Measurements from ENCODE around the gene HHIPL1. TPM values are rescaled to one million over a fixed set of nuclear protein-coding genes. Genes with fewer than 3 reads are reported as not detected.

The HHIPL1 gene
- total RNA-seq, 2 donors from 2014 or later, result 3.0 to 3.4 TPM

DNA sequence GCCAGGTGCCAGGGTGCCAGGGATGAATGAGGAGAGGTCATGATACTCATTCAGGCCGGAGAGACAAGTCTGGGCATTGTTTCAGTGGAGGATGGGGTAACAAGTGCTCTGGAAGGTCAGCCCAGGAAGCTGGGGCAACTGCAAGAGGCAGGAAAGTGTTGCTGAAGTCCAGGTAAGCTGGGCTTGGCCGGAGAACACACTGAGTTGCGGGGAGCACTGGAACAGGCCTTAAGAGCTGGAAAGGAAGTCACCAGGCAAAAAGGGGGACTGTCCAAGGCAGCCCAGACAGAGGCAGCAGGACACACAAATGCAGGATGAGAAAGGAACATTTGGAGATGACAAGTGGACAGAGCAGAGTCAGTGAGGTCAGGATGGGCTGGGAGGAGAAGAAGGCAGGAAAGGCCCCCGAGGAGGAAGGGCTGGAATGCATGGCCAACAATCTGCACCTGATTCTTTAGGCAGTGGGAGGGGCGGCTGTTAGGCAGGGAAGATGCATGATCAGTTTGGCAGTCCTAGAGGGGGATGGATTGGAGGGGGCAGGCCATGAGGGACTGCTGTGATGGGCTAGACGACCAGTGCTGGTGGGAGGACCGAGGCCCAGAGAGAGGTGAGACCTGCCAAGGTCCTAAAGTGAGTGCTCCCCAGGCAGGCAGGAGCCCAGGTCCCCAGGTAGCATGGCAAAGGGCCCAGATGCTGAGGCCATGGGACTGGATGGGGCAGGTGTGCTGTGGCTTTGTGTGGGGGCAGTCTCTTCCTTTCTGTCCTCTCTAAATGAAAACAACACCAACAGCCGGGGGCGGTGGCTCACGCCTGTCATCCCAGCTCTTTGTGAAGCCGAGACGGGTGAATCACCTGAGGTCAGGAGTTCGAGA is 17.2 kb upstream of the HHIPL1 start:
- Mint-ChIP-seq H3K4me1 (no peaks in the 10 kb centered on the region), H3K36me3 (ENCODE audit: low read depth) (no peaks in the 10 kb centered on the region), H3K27ac (no peak overlapping the region), H3K9me3 (no peaks in the 10 kb centered on the region), H3K4me3 (no peak overlapping the region), H3K27me3 (ENCODE audit: insufficient read depth) (no peaks in the 10 kb centered on the region)
- H3K27ac ChIP-seq (ENCODE audit: low read depth, low read length), result no peak overlapping the region
- H3K4me1 ChIP-seq (ENCODE audit: control insufficient read depth, insufficient read depth, low read length), result no peaks in the 10 kb centered on the region
- TF ChIP-seq CTCF (conservative IDR thresholded peaks at IDR 0.05), result no peak
- H3K9ac ChIP-seq (ENCODE audit: extremely low read depth, low read length, poor library complexity, severe bottlenecking), result no peak overlapping the region
- DNase-seq, result peak; percentile 44
- 83 to 85% methylated on average over 5 to 13 of the region's 13 CpGs for WGBS, 2 experiments (ENCODE audit: insufficient coverage in 1 of 2, insufficient read length in 1 of 2)
- H3K9me3 ChIP-seq (ENCODE audit: control insufficient read depth, low read length), result no peaks in the 10 kb centered on the region
- H3K36me3 ChIP-seq (ENCODE audit: control insufficient read depth, insufficient read depth, low read length), result no peaks in the 10 kb centered on the region
- no peaks in the 10 kb centered on the region for H3K27me3 ChIP-seq (ENCODE audit: control insufficient read depth, insufficient read depth, low read length, poor library complexity, severe bottlenecking)
- H3K4me3 ChIP-seq (ENCODE audit: low read length), result no peak overlapping the region

GRCh38 chr14:99628887-99629618 is 15.9 kb upstream of the HHIPL1 start:
- Histone ChIP-seq H3K4me1 (ENCODE audit: control insufficient read depth, insufficient read depth, low read length) (no peaks in the 10 kb centered on the region), H3K36me3 (ENCODE audit: control insufficient read depth, insufficient read depth, low read length) (no peaks in the 10 kb centered on the region), H3K9me3 (ENCODE audit: control insufficient read depth, low read length) (no peaks in the 10 kb centered on the region), H3K27me3 (ENCODE audit: control insufficient read depth, insufficient read depth, low read length, poor library complexity, severe bottlenecking) (no peaks in the 10 kb centered on the region), H3K9ac (ENCODE audit: extremely low read depth, low read length, poor library complexity, severe bottlenecking) (no peak overlapping the region), H3K27ac (ENCODE audit: low read depth, low read length) (no peak overlapping the region), H3K4me3 (ENCODE audit: low read length) (no peak overlapping the region)
- H3K4me3 Mint-ChIP-seq, result no peak overlapping the region
- H3K9me3 Mint-ChIP-seq, result no peaks in the 10 kb centered on the region
- no peaks in the 10 kb centered on the region for H3K4me1 Mint-ChIP-seq
- WGBS, 2 experiments (ENCODE audit: insufficient coverage in 1 of 2, insufficient read length in 1 of 2), result 29 to 36% methylated on average over 18 to 20 of the region's 20 CpGs
- no peaks in the 10 kb centered on the region for H3K36me3 Mint-ChIP-seq (ENCODE audit: low read depth)
- H3K27ac Mint-ChIP-seq, result no peak overlapping the region
- DNase-seq, result peak; percentile 95
- peak; percentile 99 for TF ChIP-seq CTCF (conservative IDR thresholded peaks at IDR 0.05)
- no peaks in the 10 kb centered on the region for H3K27me3 Mint-ChIP-seq (ENCODE audit: insufficient read depth)

DNA sequence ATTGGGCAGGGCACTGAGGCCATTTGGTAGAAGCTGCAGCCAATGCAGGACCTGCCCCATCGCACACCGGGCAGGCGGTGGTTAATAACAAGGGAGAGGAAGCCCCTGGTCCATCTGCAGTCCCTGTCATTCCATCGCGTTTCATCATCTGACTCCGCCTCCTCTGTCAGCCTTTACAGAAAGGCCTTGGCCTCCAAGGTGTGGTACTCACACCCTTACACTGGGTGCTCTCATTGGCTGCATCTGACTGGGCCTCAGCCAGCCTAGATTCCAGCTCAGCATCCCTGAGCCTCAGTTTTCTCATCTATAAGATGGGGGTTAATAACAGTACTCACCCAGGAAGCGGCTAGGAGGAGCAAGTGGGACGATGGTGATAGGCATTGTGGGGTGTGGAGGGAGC is 14.7 kb upstream of the HHIPL1 start:
- 69 to 96% methylated on average over 4 to 8 of the region's 8 CpGs for WGBS, 2 experiments (ENCODE audit: insufficient coverage in 1 of 2, insufficient read length in 1 of 2)
- Mint-ChIP-seq H3K36me3 (ENCODE audit: low read depth) (no peaks in the 10 kb centered on the region), H3K4me1 (no peaks in the 10 kb centered on the region), H3K9me3 (no peaks in the 10 kb centered on the region), H3K27ac (no peak overlapping the region), H3K4me3 (no peak overlapping the region), H3K27me3 (ENCODE audit: insufficient read depth) (no peaks in the 10 kb centered on the region)
- H3K36me3 ChIP-seq (ENCODE audit: control insufficient read depth, insufficient read depth, low read length), result no peaks in the 10 kb centered on the region
- H3K4me3 ChIP-seq (ENCODE audit: low read length), result no peak overlapping the region
- no peaks in the 10 kb centered on the region for H3K27me3 ChIP-seq (ENCODE audit: control insufficient read depth, insufficient read depth, low read length, poor library complexity, severe bottlenecking)
- no peak overlapping the region for H3K9ac ChIP-seq (ENCODE audit: extremely low read depth, low read length, poor library complexity, severe bottlenecking)
- no peaks in the 10 kb centered on the region for H3K9me3 ChIP-seq (ENCODE audit: control insufficient read depth, low read length)
- H3K27ac ChIP-seq (ENCODE audit: low read depth, low read length), result no peak overlapping the region
- H3K4me1 ChIP-seq (ENCODE audit: control insufficient read depth, insufficient read depth, low read length), result no peaks in the 10 kb centered on the region
- DNase-seq, result no peak
- no peak for TF ChIP-seq CTCF (conservative IDR thresholded peaks at IDR 0.05)
